GM23338 (cell line): ENCODE measurements around the gene C1QTNF1. TPM values are rescaled to one million over a fixed set of nuclear protein-coding genes. Genes with fewer than 3 reads are reported as not detected.

Experiments used
- ATAC-seq: fragments of 200-7000 bp; cut with Tn5 transposase; 3 replicates; pipeline ENCODE4 v1.9.1; 2020
- DNase-seq: peaks from one replicate; pipeline ENCODE4 v3.0.0-alpha.2; 2015; ENCODE audit warnings: low spot score
- H2AFZ ChIP-seq: fragments of 200-600 bp; sonication (generic); 2 replicates; pipeline ENCODE4 v1.8.0; 2016; ENCODE audit warnings: antibody characterized with exemption, mild to moderate bottlenecking, moderate library complexity
- H3F3A ChIP-seq: fragments of 200-600 bp; sonication (generic); replicated peaks from 2 replicates; pipeline ENCODE4 v1.8.0; 2017; ENCODE audit warnings: antibody characterized with exemption, mixed run types, low read depth
- H3K27ac ChIP-seq: fragments of 200-600 bp; sonication (generic); 2 replicates; pipeline ENCODE4 v1.6.1; 2016; ENCODE audit warnings: low read depth
- H3K27me3 ChIP-seq: fragments of 200-600 bp; sonication (generic); 2 replicates; pipeline ENCODE4 v1.8.0; 2016; ENCODE audit warnings: mild to moderate bottlenecking, mixed run types, moderate library complexity; ENCODE audit not compliant: insufficient read depth
- H3K36me3 ChIP-seq: fragments of 200-600 bp; sonication (generic); 2 replicates; pipeline ENCODE4 v1.8.0; 2016; ENCODE audit warnings: mild to moderate bottlenecking; ENCODE audit not compliant: insufficient read depth
- H3K4me1 ChIP-seq: fragments of 200-600 bp; sonication (generic); 2 replicates; pipeline ENCODE4 v1.8.0; 2016; ENCODE audit warnings: mild to moderate bottlenecking, moderate library complexity; ENCODE audit not compliant: insufficient read depth
- H3K4me2 ChIP-seq: fragments of 200-600 bp; sonication (generic); 2 replicates; pipeline ENCODE4 v1.7.1; 2017; ENCODE audit warnings: mixed run types
- H3K4me3 ChIP-seq: fragments of 200-600 bp; sonication (generic); 2 replicates; pipeline ENCODE4 v1.6.1; 2016; ENCODE audit warnings: mixed run types
- H3K79me2 ChIP-seq: fragments of 200-600 bp; sonication (generic); replicated peaks from 2 replicates; pipeline ENCODE4 v1.8.0; 2017; ENCODE audit warnings: mild to moderate bottlenecking; ENCODE audit not compliant: insufficient read depth
- H3K9me2 ChIP-seq: fragments of 200-600 bp; sonication (generic); 2 replicates; pipeline ENCODE4 v1.8.0; 2017; ENCODE audit not compliant: insufficient read depth
- H4K20me1 ChIP-seq: fragments of 200-600 bp; sonication (generic); replicated peaks from 2 replicates; pipeline ENCODE4 v1.8.0; 2017; ENCODE audit warnings: mild to moderate bottlenecking; ENCODE audit not compliant: insufficient read depth
- H3K27ac Mint-ChIP-seq: 2 replicates; pipeline ENCODE4 v1.8.0; 2020; ENCODE audit warnings: inconsistent platforms, mild to moderate bottlenecking, moderate library complexity, mixed read lengths
- H3K27me3 Mint-ChIP-seq: 3 replicates; pipeline ENCODE4 v1.8.0; 2022; ENCODE audit warnings: low read depth, mild to moderate bottlenecking, moderate library complexity, mixed read lengths, inconsistent platforms; ENCODE audit not compliant: insufficient read depth, poor library complexity
- H3K36me3 Mint-ChIP-seq: 3 replicates; pipeline ENCODE4 v1.8.0; 2021; ENCODE audit warnings: low read depth, mild to moderate bottlenecking, inconsistent platforms, moderate library complexity, mixed read lengths
- H3K4me1 Mint-ChIP-seq: 3 replicates; pipeline ENCODE4 v1.8.0; 2020; ENCODE audit warnings: mild to moderate bottlenecking, inconsistent platforms, mixed read lengths
- H3K4me3 Mint-ChIP-seq: 3 replicates; pipeline ENCODE4 v1.8.0; 2021; ENCODE audit warnings: moderate library complexity, mild to moderate bottlenecking, inconsistent platforms, mixed read lengths
- H3K9me3 Mint-ChIP-seq: 3 replicates; pipeline ENCODE4 v1.8.0; 2020; ENCODE audit warnings: moderate library complexity, mild to moderate bottlenecking, inconsistent platforms, mixed read lengths
- CREB1 ChIP-seq: fragments of 250-450 bp; sonication (Bioruptor Pico); IDR thresholded peaks from 2 replicates; pipeline ENCODE4 v1.5.0; 2020; ENCODE audit warnings: low read depth, mild to moderate bottlenecking, moderate library complexity
- EZH2phosphoT487 ChIP-seq: fragments of 200-600 bp; sonication (generic); IDR thresholded peaks from one replicate; pipeline ENCODE4 v1.8.1; 2018; ENCODE audit warnings: antibody characterized with exemption; ENCODE audit not compliant: unreplicated experiment
- NANOG ChIP-seq: IDR thresholded peaks from 2 replicates; pipeline ENCODE4 v1.6.1; 2016; ENCODE audit warnings: antibody characterized with exemption, borderline replicate concordance
- POLR2AphosphoS5 ChIP-seq: IDR thresholded peaks from 2 replicates; pipeline ENCODE4 v1.6.1; 2016; ENCODE audit warnings: antibody characterized with exemption, low read depth
- STAT1 ChIP-seq: IDR thresholded peaks from one replicate; pipeline ENCODE4 v1.6.1; 2016; ENCODE audit warnings: antibody characterized with exemption; ENCODE audit not compliant: unreplicated experiment
- ZNF114 ChIP-seq: fragments of 250-450 bp; sonication (Bioruptor Pico); IDR thresholded peaks from 2 replicates; pipeline ENCODE4 v1.5.0; 2020; ENCODE audit warnings: mild to moderate bottlenecking, moderate library complexity
- ZNF331 ChIP-seq: fragments of 250-450 bp; sonication (Bioruptor Pico); IDR thresholded peaks from 2 replicates; pipeline ENCODE4 v1.5.0; 2020; ENCODE audit warnings: low read depth, mild to moderate bottlenecking, moderate library complexity
- polyA plus RNA-seq: library from polyadenylated mRNA; unstranded; fragments of >200 nt; fragmentation: Nextera tagmentation; extraction: Ambion mirVana; gene quantifications from 2 replicates; pipeline ENCODE4 v1.2.1, GENCODE V29; 2016
- total RNA-seq: library from RNA; depleted of rRNA; stranded (reverse); fragments of >200 nt; shearing (Covaris generic); gene quantifications from 2 replicates; pipeline ENCODE4 v1.2.3, GENCODE V29; 2014
- TF ChIP-seq, protein P1 (sequence below), 2 experiments: fragments of 200-600 bp in 1 of 2; sonication (generic) in 1 of 2; conservative IDR thresholded peaks; 2 replicates each; pipeline versions ENCODE4 v1.5.1 to v1.6.1; 2016 to 2017; ENCODE audit warnings: antibody characterized with exemption in 2 of 2, low read depth in 2 of 2, mild to moderate bottlenecking in 2 of 2, moderate library complexity in 1 of 2
- TF ChIP-seq, protein P2 (sequence below): IDR thresholded peaks from 2 replicates; pipeline ENCODE4 v1.6.1; 2016; ENCODE audit warnings: antibody characterized with exemption
- TF ChIP-seq, protein P3 (sequence below): fragments of 250-450 bp; sonication (Bioruptor Pico); IDR thresholded peaks from 2 replicates; pipeline ENCODE4 v1.5.0; 2020; ENCODE audit warnings: mild to moderate bottlenecking, moderate library complexity
- TF ChIP-seq, protein P4 (sequence below): IDR thresholded peaks from one replicate; pipeline ENCODE4 v1.6.1; 2018; ENCODE audit warnings: antibody characterized with exemption; ENCODE audit not compliant: unreplicated experiment

Gene C1QTNF1
- total and polyA plus RNA-seq, 2 experiments from 2014 or later, result 1.1 to 1.9 TPM

DNA sequence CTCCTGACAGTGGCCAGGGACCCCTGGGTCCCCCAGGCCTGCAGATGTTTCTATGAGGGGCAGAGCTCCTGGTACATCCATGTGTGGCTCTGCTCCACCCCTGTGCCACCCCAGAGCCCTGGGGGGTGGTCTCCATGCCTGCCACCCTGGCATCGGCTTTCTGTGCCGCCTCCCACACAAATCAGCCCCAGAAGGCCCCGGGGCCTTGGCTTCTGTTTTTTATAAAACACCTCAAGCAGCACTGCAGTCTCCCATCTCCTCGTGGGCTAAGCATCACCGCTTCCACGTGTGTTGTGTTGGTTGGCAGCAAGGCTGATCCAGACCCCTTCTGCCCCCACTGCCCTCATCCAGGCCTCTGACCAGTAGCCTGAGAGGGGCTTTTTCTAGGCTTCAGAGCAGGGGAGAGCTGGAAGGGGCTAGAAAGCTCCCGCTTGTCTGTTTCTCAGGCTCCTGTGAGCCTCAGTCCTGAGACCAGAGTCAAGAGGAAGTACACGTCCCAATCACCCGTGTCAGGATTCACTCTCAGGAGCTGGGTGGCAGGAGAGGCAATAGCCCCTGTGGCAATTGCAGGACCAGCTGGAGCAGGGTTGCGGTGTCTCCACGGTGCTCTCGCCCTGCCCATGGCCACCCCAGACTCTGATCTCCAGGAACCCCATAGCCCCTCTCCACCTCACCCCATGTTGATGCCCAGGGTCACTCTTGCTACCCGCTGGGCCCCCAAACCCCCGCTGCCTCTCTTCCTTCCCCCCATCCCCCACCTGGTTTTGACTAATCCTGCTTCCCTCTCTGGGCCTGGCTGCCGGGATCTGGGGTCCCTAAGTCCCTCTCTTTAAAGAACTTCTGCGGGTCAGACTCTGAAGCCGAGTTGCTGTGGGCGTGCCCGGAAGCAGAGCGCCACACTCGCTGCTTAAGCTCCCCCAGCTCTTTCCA is 25.1 kb downstream of the C1QTNF1 start:
- Mint-ChIP-seq H3K4me1 (no peaks in the 10 kb centered on the region), H3K9me3 (peaks cover 19% of the 10 kb centered on the region), H3K36me3 (no peaks in the 10 kb centered on the region; the same call in 2 of the 3 replicates), H3K27ac (no peak overlapping the region), H3K27me3 (peaks cover 16% of the 10 kb centered on the region), H3K4me3 (no peak overlapping the region)
- no peaks in the 10 kb centered on the region for H3K36me3 ChIP-seq
- no peak for DNase-seq
- TF ChIP-seq, protein P1, sequence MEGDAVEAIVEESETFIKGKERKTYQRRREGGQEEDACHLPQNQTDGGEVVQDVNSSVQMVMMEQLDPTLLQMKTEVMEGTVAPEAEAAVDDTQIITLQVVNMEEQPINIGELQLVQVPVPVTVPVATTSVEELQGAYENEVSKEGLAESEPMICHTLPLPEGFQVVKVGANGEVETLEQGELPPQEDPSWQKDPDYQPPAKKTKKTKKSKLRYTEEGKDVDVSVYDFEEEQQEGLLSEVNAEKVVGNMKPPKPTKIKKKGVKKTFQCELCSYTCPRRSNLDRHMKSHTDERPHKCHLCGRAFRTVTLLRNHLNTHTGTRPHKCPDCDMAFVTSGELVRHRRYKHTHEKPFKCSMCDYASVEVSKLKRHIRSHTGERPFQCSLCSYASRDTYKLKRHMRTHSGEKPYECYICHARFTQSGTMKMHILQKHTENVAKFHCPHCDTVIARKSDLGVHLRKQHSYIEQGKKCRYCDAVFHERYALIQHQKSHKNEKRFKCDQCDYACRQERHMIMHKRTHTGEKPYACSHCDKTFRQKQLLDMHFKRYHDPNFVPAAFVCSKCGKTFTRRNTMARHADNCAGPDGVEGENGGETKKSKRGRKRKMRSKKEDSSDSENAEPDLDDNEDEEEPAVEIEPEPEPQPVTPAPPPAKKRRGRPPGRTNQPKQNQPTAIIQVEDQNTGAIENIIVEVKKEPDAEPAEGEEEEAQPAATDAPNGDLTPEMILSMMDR (conservative IDR thresholded peaks at IDR 0.05; ENCODE audit: low read depth in 2 of 2), result no peak
- no peak for TF ChIP-seq ZNF331 (CRISPR knock-in tag)
- no peak for TF ChIP-seq NANOG
- TF ChIP-seq STAT1, result no peak
- no peak for TF ChIP-seq POLR2AphosphoS5
- TF ChIP-seq CREB1 (CRISPR knock-in tag), result no peak
- TF ChIP-seq, protein P2, sequence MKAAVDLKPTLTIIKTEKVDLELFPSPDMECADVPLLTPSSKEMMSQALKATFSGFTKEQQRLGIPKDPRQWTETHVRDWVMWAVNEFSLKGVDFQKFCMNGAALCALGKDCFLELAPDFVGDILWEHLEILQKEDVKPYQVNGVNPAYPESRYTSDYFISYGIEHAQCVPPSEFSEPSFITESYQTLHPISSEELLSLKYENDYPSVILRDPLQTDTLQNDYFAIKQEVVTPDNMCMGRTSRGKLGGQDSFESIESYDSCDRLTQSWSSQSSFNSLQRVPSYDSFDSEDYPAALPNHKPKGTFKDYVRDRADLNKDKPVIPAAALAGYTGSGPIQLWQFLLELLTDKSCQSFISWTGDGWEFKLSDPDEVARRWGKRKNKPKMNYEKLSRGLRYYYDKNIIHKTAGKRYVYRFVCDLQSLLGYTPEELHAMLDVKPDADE, result no peak
- TF ChIP-seq ZNF114 (CRISPR knock-in tag), result no peak
- TF ChIP-seq, protein P3, sequence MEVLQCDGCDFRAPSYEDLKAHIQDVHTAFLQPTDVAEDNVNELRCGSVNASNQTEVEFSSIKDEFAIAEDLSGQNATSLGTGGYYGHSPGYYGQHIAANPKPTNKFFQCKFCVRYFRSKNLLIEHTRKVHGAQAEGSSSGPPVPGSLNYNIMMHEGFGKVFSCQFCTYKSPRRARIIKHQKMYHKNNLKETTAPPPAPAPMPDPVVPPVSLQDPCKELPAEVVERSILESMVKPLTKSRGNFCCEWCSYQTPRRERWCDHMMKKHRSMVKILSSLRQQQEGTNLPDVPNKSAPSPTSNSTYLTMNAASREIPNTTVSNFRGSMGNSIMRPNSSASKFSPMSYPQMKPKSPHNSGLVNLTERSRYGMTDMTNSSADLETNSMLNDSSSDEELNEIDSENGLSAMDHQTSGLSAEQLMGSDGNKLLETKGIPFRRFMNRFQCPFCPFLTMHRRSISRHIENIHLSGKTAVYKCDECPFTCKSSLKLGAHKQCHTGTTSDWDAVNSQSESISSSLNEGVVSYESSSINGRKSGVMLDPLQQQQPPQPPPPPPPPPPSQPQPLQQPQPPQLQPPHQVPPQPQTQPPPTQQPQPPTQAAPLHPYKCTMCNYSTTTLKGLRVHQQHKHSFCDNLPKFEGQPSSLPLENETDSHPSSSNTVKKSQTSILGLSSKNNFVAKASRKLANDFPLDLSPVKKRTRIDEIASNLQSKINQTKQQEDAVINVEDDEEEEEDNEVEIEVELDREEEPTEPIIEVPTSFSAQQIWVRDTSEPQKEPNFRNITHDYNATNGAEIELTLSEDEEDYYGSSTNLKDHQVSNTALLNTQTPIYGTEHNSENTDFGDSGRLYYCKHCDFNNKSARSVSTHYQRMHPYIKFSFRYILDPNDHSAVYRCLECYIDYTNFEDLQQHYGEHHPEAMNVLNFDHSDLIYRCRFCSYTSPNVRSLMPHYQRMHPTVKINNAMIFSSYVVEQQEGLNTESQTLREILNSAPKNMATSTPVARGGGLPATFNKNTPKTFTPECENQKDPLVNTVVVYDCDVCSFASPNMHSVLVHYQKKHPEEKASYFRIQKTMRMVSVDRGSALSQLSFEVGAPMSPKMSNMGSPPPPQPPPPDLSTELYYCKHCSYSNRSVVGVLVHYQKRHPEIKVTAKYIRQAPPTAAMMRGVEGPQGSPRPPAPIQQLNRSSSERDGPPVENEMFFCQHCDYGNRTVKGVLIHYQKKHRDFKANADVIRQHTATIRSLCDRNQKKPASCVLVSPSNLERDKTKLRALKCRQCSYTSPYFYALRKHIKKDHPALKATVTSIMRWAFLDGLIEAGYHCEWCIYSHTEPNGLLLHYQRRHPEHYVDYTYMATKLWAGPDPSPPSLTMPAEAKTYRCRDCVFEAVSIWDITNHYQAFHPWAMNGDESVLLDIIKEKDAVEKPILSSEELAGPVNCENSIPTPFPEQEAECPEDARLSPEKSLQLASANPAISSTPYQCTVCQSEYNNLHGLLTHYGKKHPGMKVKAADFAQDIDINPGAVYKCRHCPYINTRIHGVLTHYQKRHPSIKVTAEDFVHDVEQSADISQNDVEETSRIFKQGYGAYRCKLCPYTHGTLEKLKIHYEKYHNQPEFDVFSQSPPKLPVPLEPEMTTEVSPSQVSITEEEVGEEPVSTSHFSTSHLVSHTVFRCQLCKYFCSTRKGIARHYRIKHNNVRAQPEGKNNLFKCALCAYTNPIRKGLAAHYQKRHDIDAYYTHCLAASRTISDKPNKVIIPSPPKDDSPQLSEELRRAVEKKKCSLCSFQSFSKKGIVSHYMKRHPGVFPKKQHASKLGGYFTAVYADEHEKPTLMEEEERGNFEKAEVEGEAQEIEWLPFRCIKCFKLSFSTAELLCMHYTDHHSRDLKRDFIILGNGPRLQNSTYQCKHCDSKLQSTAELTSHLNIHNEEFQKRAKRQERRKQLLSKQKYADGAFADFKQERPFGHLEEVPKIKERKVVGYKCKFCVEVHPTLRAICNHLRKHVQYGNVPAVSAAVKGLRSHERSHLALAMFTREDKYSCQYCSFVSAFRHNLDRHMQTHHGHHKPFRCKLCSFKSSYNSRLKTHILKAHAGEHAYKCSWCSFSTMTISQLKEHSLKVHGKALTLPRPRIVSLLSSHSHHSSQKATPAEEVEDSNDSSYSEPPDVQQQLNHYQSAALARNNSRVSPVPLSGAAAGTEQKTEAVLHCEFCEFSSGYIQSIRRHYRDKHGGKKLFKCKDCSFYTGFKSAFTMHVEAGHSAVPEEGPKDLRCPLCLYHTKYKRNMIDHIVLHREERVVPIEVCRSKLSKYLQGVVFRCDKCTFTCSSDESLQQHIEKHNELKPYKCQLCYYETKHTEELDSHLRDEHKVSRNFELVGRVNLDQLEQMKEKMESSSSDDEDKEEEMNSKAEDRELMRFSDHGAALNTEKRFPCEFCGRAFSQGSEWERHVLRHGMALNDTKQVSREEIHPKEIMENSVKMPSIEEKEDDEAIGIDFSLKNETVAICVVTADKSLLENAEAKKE (CRISPR knock-in tag), result no peak
- no peak for TF ChIP-seq EZH2phosphoT487
- TF ChIP-seq, protein P4, sequence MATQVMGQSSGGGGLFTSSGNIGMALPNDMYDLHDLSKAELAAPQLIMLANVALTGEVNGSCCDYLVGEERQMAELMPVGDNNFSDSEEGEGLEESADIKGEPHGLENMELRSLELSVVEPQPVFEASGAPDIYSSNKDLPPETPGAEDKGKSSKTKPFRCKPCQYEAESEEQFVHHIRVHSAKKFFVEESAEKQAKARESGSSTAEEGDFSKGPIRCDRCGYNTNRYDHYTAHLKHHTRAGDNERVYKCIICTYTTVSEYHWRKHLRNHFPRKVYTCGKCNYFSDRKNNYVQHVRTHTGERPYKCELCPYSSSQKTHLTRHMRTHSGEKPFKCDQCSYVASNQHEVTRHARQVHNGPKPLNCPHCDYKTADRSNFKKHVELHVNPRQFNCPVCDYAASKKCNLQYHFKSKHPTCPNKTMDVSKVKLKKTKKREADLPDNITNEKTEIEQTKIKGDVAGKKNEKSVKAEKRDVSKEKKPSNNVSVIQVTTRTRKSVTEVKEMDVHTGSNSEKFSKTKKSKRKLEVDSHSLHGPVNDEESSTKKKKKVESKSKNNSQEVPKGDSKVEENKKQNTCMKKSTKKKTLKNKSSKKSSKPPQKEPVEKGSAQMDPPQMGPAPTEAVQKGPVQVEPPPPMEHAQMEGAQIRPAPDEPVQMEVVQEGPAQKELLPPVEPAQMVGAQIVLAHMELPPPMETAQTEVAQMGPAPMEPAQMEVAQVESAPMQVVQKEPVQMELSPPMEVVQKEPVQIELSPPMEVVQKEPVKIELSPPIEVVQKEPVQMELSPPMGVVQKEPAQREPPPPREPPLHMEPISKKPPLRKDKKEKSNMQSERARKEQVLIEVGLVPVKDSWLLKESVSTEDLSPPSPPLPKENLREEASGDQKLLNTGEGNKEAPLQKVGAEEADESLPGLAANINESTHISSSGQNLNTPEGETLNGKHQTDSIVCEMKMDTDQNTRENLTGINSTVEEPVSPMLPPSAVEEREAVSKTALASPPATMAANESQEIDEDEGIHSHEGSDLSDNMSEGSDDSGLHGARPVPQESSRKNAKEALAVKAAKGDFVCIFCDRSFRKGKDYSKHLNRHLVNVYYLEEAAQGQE, result no peak
- no peaks in the 10 kb centered on the region for H3K27me3 ChIP-seq
- no peak overlapping the region for H3K4me2 ChIP-seq
- H3K27ac ChIP-seq, result no peak overlapping the region
- H3K4me3 ChIP-seq, result no peak overlapping the region
- no peaks in the 10 kb centered on the region for H3K9me2 ChIP-seq
- no peaks in the 10 kb centered on the region for H3K79me2 ChIP-seq
- H3F3A ChIP-seq, result no peaks in the 10 kb centered on the region
- no peaks in the 10 kb centered on the region for H4K20me1 ChIP-seq
- H3K4me1 ChIP-seq, result no peaks in the 10 kb centered on the region
- no peak for ATAC-seq
- no peak overlapping the region for H2AFZ ChIP-seq
